Myocyte (in vitro differentiated cells): ENCODE data around the gene NCAM1. TPM values are rescaled to one million over a fixed set of nuclear protein-coding genes. Genes with fewer than 3 reads are reported as not detected.
A peak's percentile ranks its signal among the peaks of the same experiment; 100 is the strongest.
"Not testable (repeated sequence)": the region's sequence is repeated elsewhere in the genome, so short reads cannot be mapped to it uniquely, and the experiment has no call there.

Experiments used
- DNase-seq: peaks from one replicate; pipeline ENCODE4 v3.0.0-alpha.2; 2012; ENCODE audit warnings: low read depth
- total RNA-seq: library from RNA; depleted of rRNA; stranded (reverse); fragments of >200 nt; gene quantifications from 2 replicates; pipeline ENCODE4 v1.2.3, GENCODE V29; 2014

NCAM1 gene
- total RNA-seq, 1 donor from 2014 or later: 591 TPM

- no peak for DNase-seq
These were observed 57.7 kb downstream of the NCAM1 start for GRCh38 chr11:113018913-113019312.

- no peak for DNase-seq
These were observed 58.5 kb downstream of the NCAM1 start for GRCh38 chr11:113019711-113020110.

GRCh38 chr11:113021111-113021510 is 59.9 kb downstream of the NCAM1 start:
- DNase-seq: no peak

DNA sequence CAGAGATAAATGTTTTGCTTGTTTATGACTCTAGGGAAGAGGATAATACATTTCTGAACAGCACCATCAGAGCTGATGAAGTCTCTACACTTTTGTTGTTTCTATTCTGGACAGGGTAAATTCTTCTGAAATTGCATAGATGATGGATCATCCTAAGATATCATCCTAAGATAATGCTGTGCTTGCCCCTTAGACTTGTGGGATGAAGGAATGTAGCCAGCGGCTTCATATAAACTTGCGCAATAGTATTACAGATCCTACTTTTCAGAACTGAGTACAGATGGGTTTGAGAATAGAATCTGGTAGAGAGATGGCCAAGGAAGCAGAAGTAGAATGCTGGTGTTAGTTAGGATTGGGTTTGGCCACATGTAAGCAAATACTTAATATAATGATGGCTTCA is 61.0 kb downstream of the NCAM1 start:
- DNase-seq: no peak

DNA sequence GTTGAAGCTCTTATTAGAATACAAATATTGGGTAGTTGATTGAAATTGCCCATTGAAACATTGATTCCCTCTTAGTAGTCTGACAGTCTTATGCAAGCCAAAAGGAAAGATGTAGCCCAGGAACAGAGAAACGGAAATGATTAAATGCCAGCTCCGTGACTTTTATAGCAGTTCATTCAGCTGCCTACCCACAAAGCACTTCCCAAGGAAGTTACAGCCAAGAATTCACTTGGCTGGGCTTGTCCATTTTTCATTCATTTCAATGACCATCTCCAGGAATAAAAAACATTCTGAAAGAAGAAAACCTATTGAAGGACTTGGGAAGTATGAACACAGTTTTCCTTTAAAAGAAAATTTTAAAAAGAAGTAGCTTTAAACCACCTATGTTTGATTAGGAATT is 62.0 kb downstream of the NCAM1 start:
- peak; percentile 73 for DNase-seq

GRCh38 chr11:113023986-113024385 is 62.8 kb downstream of the NCAM1 start:
- DNase-seq: no peak

DNA sequence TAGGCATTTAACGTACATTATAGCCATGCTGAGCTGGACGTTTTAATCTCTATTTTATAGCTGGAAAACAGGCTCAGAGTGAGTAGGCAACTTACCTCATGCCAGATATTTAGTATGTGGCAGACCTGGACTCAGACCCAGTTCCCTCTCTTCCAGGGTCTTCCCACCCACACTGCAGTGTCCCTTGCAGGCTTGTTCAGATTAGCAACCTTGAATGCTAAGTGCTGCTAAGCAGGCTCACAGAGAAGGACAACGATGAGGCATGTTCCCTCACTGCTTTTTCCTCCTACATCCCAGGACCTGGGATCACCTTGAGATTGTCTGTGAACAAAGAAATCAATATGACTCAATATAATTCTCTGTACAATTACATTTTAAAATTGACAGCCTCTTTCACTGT is 65.6 kb downstream of the NCAM1 start:
- DNase-seq: no peak

DNA sequence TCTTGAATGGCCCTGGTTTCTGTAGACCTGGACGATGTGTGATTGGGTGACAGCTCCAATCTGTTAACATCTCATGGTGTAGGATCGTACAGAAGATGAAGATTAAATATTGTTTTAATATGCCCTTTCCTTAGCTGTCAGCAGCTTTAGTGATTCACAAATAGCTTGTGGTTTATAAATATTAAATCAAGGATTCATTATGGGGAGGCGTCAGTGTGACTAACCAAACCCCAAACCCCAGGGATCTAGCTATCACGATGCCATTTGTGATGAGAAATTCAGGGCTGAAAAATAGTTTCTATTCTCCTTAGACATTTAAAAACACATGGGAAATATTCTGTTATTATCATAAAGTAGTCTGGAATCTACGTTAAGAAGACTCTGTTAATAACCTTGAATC is 73.4 kb downstream of the NCAM1 start:
- peak; percentile 70 for DNase-seq

- peak; percentile 50 for DNase-seq
These were observed 74.5 kb downstream of the NCAM1 start for GRCh38 chr11:113035708-113036107.

GRCh38 chr11:113043698-113044097 is 82.5 kb downstream of the NCAM1 start:
- no peak for DNase-seq

DNA sequence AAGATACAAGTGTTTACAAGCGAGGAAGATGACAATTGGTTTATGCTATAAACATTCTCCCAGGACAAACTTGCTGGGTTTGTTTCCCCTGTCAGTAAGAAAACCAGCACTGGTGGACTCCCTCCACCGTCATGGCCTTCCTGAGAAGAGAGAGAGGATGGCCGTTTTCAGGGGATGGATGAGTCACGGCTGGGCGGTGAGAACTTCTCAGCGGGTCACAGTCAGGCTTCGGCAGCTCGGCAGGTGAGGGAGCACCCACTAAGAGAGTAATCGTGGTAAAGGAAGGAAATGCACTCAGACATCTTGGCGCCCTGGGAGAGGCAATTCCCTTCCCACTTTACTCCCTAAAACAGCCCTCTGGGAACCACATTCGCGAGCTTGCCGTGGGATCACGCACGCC is 83.9 kb downstream of the NCAM1 start:
- no peak for DNase-seq

GRCh38 chr11:113046866-113047265 is 85.6 kb downstream of the NCAM1 start:
- no peak for DNase-seq

- DNase-seq: no peak
These were observed 87.9 kb downstream of the NCAM1 start for GRCh38 chr11:113048820-113049768.

- DNase-seq: not testable (repeated sequence)
These were observed 91.8 kb downstream of the NCAM1 start for GRCh38 chr11:113053042-113053441.

GRCh38 chr11:113057038-113057437 is 95.8 kb downstream of the NCAM1 start:
- DNase-seq: no peak

DNA sequence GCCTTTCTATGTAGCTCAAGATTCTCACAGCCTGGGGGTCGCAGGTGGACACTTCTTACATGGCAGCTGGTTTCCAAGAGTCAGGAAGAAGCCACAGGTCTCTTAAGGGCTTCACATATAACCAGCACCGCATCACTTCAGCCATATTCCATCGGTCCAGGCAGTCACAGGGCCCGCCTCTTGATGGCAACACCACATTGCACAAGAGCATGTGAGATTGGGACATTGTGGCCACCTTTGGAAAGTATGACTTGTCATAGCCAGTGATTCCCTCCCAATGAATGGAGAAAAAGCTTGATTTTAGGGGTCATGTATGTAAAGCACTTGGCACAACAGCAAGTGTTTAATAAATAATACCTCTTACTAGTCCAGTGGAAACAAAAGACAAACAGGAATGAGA is 98.3 kb downstream of the NCAM1 start:
- no peak for DNase-seq

DNA sequence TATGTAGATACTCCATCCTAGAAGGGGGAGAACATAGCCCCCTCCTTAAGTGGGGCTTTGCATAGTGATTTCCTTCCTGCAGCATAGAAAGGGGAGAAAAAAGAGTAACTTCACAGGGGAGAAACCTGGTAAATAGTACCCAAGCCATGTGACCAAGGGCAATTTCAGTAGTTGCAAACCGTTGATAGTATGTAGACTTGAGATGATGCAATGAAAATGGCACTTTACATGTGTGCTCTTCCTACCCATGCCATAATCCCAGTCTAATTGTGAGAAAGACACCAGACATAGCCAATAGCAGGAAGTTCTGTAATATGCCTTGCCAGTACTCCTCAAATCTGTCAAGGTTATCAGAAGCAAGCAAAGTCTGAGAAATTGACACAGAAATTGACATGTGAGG is 104.1 kb downstream of the NCAM1 start:
- DNase-seq: no peak

DNA sequence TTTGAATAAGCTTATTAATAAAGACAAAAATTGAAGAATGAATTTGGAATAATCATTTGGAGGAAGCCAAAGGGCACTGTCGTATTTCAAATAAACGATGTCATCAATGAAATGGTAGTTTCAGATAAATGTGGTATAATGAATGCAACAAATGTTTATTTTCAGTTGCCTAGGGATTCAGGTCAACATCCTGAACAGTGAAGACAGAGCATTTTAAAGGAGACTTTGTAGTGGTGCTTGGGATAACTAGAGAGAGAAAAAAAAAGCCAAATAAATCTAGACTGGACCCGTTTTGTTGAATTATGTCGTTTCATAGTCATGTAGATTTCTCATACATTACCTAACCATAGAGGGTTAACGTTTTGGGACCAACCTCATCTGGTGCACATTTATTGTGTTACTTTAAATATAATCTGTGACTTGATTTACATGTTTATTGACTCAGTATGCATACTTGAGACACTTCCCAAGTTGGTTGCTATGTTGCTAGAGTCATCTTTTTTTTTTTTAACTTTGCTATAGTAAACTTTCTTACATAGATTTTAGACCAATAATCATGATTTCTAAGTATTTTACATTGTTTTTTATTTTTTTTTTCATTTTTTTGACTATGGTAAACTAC is 111.1 kb downstream of the NCAM1 start:
- DNase-seq: no peak

DNA sequence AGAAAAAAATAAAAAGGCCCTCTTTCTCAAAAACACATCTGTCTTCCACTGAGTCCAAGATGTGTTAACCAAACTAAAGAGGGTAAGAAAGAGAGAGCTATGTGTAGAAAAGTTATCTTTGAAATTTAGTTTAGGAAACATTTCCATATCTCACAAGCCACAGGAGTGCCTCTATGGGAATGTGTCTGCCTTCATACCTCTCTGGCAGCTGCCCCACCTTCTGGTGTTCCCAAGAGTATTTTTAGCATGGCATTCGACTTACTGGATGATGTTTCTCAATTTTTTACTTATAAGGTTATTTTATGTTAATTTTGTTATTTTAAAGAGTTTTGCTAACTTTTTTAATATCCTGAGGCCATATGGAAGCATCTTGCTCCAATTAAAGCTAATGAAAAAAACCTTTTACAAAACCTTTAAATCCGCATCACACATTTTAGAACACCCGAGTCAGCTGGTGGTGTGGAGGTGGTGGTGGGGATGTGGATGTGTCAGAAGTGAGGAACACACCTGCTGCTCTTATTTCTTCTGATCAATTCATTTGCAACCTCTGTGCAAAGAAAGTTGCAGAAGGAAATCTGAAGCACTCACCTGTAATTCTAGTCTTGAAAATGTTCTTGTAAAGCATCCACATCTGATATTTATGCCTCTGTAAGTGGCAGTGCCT is 112.2 kb downstream of the NCAM1 start:
- peak; percentile 27 for DNase-seq

DNA sequence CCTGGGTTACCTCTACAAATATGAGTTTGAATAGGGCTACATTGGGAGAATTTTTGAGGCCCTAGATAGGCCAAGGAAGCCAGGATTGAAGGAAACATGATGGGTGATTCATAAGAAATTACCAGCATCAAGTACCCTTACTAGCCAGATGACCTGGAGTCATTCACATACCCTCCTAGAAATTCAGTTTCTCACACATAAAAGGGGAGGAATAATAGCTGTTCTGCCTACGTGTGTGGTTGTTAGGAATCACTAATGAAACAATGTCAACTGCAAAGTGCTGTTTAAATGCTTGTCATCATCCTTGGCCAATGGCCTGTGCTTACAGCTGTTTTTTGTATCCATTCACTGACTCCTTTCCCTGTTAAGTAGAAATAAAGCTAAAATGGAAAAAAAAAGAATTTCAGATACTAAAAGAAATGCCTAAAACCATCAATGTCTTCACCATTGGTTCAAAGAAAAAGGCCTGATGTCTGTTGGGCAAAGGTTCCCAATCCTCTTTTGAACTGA is 114.4 kb downstream of the NCAM1 start:
- no peak for DNase-seq

DNA sequence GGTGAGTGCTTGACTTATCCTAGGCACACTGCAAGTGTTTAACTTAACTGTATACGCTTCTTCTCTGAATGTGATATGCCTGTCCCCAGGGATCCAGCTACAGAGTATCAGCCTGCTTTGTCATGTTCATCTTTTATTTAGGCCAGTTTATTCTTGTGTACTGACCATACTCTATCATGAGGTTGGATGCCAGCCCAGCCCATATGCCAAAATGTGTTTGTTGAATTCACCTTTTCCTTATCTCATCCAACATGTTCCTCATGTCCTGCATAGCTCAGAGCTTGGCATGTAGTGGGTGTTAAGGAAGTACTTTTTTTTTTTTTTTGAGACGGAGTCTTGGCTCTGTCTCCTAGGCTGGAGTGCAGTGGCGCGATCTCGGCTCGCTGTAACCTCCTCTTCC is 116.2 kb downstream of the NCAM1 start:
- DNase-seq: no peak
